Right lobe of liver (tissue), 4 donors: ENCODE measurements around the gene ADGRG4.

Experiments used
- POLR2A ChIP-seq: fragments of 450-650 bp; IDR thresholded peaks from one replicate; pipeline ENCODE4 v1.6.1; 2017; ENCODE audit warnings: antibody characterized with exemption, mild to moderate bottlenecking
- TF ChIP-seq, protein P1 (sequence below), 4 donors: fragments of 200-600 bp in 3 of 4; fragments of 450-650 bp in 1 of 4; IDR thresholded peaks; one replicate each; pipeline versions ENCODE4 v1.5.1 to v1.8.0; 2016 to 2022; ENCODE audit warnings: antibody characterized with exemption in 4 of 4, mild to moderate bottlenecking in 2 of 4
- donor health status: DM: no; HTN: no; CAD: no.
- donor health status: DM: no; HTN: no; CAD: no.
- donor health status: DM: no; HTN: yes; CAD: no.

- TF ChIP-seq, protein P1, sequence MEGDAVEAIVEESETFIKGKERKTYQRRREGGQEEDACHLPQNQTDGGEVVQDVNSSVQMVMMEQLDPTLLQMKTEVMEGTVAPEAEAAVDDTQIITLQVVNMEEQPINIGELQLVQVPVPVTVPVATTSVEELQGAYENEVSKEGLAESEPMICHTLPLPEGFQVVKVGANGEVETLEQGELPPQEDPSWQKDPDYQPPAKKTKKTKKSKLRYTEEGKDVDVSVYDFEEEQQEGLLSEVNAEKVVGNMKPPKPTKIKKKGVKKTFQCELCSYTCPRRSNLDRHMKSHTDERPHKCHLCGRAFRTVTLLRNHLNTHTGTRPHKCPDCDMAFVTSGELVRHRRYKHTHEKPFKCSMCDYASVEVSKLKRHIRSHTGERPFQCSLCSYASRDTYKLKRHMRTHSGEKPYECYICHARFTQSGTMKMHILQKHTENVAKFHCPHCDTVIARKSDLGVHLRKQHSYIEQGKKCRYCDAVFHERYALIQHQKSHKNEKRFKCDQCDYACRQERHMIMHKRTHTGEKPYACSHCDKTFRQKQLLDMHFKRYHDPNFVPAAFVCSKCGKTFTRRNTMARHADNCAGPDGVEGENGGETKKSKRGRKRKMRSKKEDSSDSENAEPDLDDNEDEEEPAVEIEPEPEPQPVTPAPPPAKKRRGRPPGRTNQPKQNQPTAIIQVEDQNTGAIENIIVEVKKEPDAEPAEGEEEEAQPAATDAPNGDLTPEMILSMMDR (IDR thresholded peaks at IDR 0.05): no peak
- TF ChIP-seq POLR2A: no peak
Measured at GRCh38 chrX:136405126-136405525, 104.4 kb downstream of the ADGRG4 start.
